Adrenal gland (tissue), 12 donors: ENCODE measurements around the gene INPP5A. TPM values are rescaled to one million over a fixed set of nuclear protein-coding genes. Genes with fewer than 3 reads are reported as not detected.
A peak's percentile ranks its signal among the peaks of the same experiment; 100 is the strongest.

Experiments
- DNase-seq, 7 donors: peaks; one replicate each; pipeline ENCODE4 v3.0.0-alpha.2; 2019 to 2020
- H3K27ac ChIP-seq, 5 donors: fragments of 200-600 bp; sonication (generic) in 4 of 5; 1 replicate in 3 of 5; 2 replicates in 2 of 5; pipeline versions ENCODE4 v1.5.1 to v1.8.0; 2016 to 2020; ENCODE audit warnings: mild to moderate bottlenecking in 1 of 5
- H3K27me3 ChIP-seq: fragments of 200-600 bp; 2 replicates; pipeline ENCODE4 v1.8.0; 2021
- H3K36me3 ChIP-seq, 2 donors: fragments of 200-600 bp; replicated peaks in 1 of 2; 1 replicate in 1 of 2; 2 replicates in 1 of 2; pipeline versions ENCODE4 v1.5.1 to v1.8.0; 2018 to 2022
- H3K4me1 ChIP-seq, 2 donors: fragments of 200-600 bp; replicated peaks in 1 of 2; 1 replicate in 1 of 2; 2 replicates in 1 of 2; pipeline versions ENCODE4 v1.5.1 to v1.8.0; 2018 to 2021
- H3K4me3 ChIP-seq, 4 donors: fragments of 200-600 bp; sonication (generic) in 3 of 4; one replicate each; pipeline ENCODE4 v1.5.1; 2016 to 2018
- H3K9me3 ChIP-seq, 3 donors: fragments of 200-600 bp; sonication (generic) in 1 of 3; replicated peaks in 1 of 3; 1 replicate in 2 of 3; 2 replicates in 1 of 3; pipeline versions ENCODE4 v1.5.1 to v1.8.0; 2016 to 2021
- POLR2A ChIP-seq, 2 donors: fragments of 450-650 bp; IDR thresholded peaks; one replicate each; pipeline ENCODE4 v1.6.1; 2017; ENCODE audit warnings: antibody characterized with exemption in 2 of 2, mild to moderate bottlenecking in 2 of 2, moderate library complexity in 1 of 2
- WGBS, 4 donors: extraction: QIAGEN DNeasy Blood & Tissue Kit in 2 of 4; methylation state at CpG; one replicate each; pipeline versions ENCODE4 v1.1.5 to v1.1.7; 2013 to 2017; 5-methylcytosine and 5-hydroxymethylcytosine counted together
- intact Hi-C, 2 donors: fragments of 100-400 bp; cut with DNase I; formaldehyde crosslinking; loops; one replicate each; pipeline versions ENCODE4 v1.14.1 to v1.15.0; 2022 to 2023
- polyA plus RNA-seq, 3 donors: library from polyadenylated mRNA; stranded (reverse); fragments of 200-250 nt in 2 of 3; fragments of 350-450 nt in 1 of 3; fragmentation: Illumina TruSeq in 1 of 3; extraction: RNeasy Lipid Tissue Mini Kit (QIAGEN cat#74804) in 1 of 3; gene quantifications; one replicate each; pipeline ENCODE4 v1.2.3, GENCODE V29; 2013 to 2014
- total RNA-seq, 9 donors: library from RNA; depleted of rRNA in 4 of 9; stranded (reverse); fragments of >200 nt in 4 of 9; fragments of 120-200 nt in 1 of 9; fragmentation: NEBNext Ultra II Directional in 1 of 9; extraction: Animal tissue kit (Norgen Biotek cat#: 25700) in 1 of 9; gene quantifications; one replicate each; pipeline versions ENCODE4 v1.1.0 to v1.2.4, GENCODE V29; 2013 to 2023
- TF ChIP-seq, protein P1 (sequence below), 6 experiments: fragments of 450-650 bp in 4 of 6; fragments of 200-600 bp in 2 of 6; sonication (generic) in 1 of 6; IDR thresholded peaks; 1 replicate in 5 of 6; 2 replicates in 1 of 6; pipeline versions ENCODE4 v1.5.1 to v1.8.0; 2016 to 2021; ENCODE audit warnings: antibody characterized with exemption in 6 of 6, mild to moderate bottlenecking in 2 of 6, moderate library complexity in 1 of 6
- donor health status: healthy with polysubstance abuse.
- donor health status: Bipolar disorder and iron deficiency.
- donor health status: DM: yes; HTN: yes; CAD: no.
- donor health status: DM: no; HTN: no; CAD: no.
- donor health status: DM: no; HTN: no; CAD: no.
- donor health status: DM: yes; HTN: yes; CAD: no.

INPP5A gene
- total and polyA plus RNA-seq, 12 donors: 13.5 to 62.9 (median 37.5) TPM

GRCh38 chr10:132554053-132554990 is 16.7 kb downstream of the INPP5A start:
- Histone ChIP-seq H3K9me3 (no peaks in the 10 kb centered on the region), H3K4me1 (peaks cover 0 to 8% of the 10 kb centered on the region in 2 donors), H3K27ac (peak overlapping the region in 1 of 5 donors; percentile 3), H3K27me3 (no peaks in the 10 kb centered on the region), H3K4me3 (no peak overlapping the region), H3K36me3 (no peaks in the 10 kb centered on the region)
- 93 to 97% (median 95%) methylated on average over 16 to 19 of the region's 19 CpGs for WGBS, 4 donors
- intact Hi-C loops: no loop called here
- peak in 1 of 7 donors; percentile 9 for DNase-seq
- TF ChIP-seq POLR2A (IDR thresholded peaks at IDR 0.05): no peak
- TF ChIP-seq, protein P1, sequence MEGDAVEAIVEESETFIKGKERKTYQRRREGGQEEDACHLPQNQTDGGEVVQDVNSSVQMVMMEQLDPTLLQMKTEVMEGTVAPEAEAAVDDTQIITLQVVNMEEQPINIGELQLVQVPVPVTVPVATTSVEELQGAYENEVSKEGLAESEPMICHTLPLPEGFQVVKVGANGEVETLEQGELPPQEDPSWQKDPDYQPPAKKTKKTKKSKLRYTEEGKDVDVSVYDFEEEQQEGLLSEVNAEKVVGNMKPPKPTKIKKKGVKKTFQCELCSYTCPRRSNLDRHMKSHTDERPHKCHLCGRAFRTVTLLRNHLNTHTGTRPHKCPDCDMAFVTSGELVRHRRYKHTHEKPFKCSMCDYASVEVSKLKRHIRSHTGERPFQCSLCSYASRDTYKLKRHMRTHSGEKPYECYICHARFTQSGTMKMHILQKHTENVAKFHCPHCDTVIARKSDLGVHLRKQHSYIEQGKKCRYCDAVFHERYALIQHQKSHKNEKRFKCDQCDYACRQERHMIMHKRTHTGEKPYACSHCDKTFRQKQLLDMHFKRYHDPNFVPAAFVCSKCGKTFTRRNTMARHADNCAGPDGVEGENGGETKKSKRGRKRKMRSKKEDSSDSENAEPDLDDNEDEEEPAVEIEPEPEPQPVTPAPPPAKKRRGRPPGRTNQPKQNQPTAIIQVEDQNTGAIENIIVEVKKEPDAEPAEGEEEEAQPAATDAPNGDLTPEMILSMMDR (IDR thresholded peaks at IDR 0.05): no peak

DNA sequence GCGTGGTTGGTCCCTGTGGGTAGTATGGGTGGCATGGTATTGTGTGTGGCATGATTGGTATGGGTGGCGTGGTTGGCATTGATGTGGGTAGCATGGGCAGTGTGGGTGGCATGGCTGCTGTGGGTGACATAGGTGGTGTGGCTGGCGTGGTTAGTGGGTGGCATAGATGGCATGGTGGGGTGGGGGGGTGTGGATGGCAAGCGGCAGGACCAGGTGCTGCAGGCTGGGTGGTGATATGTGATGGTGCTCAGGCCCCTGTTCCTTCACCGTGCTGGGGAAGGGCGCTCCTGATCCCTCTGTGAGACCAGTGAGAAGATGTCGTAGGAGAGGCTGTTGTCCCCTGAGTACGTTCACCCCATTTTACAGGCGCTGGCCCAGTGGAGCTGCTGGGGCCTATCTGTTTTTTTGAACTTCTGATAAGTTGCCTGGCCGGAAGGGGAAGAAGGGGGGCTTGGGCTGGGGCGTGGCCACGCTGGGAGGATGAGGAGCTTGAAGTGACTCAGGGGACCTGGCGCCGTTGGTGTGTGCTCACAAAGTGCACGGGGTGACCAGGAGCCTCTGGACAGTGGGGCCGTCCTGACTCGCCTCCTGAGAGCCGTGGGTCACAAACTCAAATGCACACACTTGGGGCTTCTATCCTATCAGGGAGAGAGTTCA is 17.5 kb downstream of the INPP5A start:
- TF ChIP-seq, protein P1 (IDR thresholded peaks at IDR 0.05): no peak
- no peak for TF ChIP-seq POLR2A (IDR thresholded peaks at IDR 0.05)
- no peaks in the 10 kb centered on the region for H3K9me3 ChIP-seq
- peaks cover 0 to 8% of the 10 kb centered on the region in 2 donors for H3K4me1 ChIP-seq
- intact Hi-C loops: no loop called here
- no peak overlapping the region for H3K4me3 ChIP-seq
- H3K27me3 ChIP-seq: no peaks in the 10 kb centered on the region
- peak overlapping the region in 2 of 5 donors; percentile 3 to 8 for H3K27ac ChIP-seq
- H3K36me3 ChIP-seq: no peaks in the 10 kb centered on the region
- peak; percentile 64 to 92 (median 87) for DNase-seq
- 46 to 61% (median 56%) methylated on average over 7 to 18 of the region's 18 CpGs for WGBS, 4 donors

DNA sequence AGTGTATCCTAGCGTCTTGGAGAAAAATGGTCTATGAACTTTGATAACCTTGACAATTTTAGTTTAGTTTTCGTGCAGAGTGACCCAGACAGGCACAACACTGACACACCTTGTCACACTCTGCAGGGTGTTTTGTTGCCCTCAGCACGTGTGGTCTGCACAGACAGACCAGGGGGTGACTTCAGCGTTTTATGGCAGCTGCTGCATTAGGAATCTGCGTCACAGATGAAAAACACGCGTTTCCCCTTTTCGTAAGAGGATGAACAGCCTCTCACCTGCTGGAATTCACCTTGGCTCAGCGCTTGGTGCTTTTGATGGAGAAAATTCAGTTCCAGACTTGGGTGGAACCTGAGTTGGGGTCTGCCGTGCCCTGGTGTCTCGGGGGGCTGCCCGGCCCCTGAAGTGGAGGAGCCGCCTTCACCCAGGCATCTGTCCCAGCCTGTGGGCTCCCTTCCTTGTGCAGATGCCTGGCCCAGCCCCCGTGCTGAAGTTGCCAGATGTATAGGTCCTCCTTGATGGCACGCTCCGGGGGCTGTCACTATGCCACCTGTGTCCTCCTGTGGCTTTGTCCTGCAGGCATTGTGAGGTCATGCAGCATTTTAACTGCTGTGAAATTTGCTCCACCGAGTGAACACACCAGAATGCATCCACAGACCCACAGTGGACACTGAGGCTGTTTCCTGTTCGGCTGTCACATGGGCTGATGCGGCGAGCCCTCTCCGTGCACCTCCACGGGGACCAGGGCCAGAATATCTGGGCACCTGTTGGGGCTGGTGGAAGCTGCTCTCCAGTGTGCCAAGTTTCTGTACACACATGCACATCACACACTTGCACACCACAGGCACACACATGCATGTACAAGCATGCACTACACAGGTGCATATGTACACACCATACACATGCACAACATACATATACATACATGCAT is 18.3 kb downstream of the INPP5A start:
- Histone ChIP-seq H3K4me3 (no peak overlapping the region), H3K36me3 (no peaks in the 10 kb centered on the region), H3K27me3 (no peaks in the 10 kb centered on the region), H3K4me1 (peaks cover 0 to 13% of the 10 kb centered on the region in 2 donors), H3K9me3 (no peaks in the 10 kb centered on the region), H3K27ac (peak overlapping the region in 1 of 5 donors; percentile 8)
- TF ChIP-seq POLR2A (IDR thresholded peaks at IDR 0.05): no peak
- TF ChIP-seq, protein P1 (IDR thresholded peaks at IDR 0.05): no peak
- WGBS, 4 donors: 72 to 81% (median 78%) methylated on average over 13 to 22 of the region's 22 CpGs
- intact Hi-C loops: no loop called here
- no peak for DNase-seq
